ENCODE measurements around the gene CNTNAP2. TPM values are rescaled to one million over a fixed set of nuclear protein-coding genes. Genes with fewer than 3 reads are reported as not detected.

Gene CNTNAP2
- total RNA-seq, 1 experiment from 2014 or later = 64.5 TPM

GRCh38 chr7:146741911-146742310 is 625.3 kb downstream of the CNTNAP2 start:
- Mint-ChIP-seq H3K4me3 (no peak overlapping the region), H3K27ac (no peak overlapping the region), H3K36me3 (ENCODE audit: insufficient read depth in 1 of 3, low read depth in 3 of 3) (peaks cover 0 to 1% (median 0%) of the 10 kb centered on the region in 3 experiments; a peak in 1 of 7 replicates), H3K4me1 (peaks cover 4 to 5% of the 10 kb centered on the region in 2 experiments; a peak in 2 of 4 replicates), H3K9me3 (peaks cover 0 to 4% of the 10 kb centered on the region in 2 experiments; a peak in 3 of 5 replicates), H3K27me3 (ENCODE audit: low read depth) (no peaks in the 10 kb centered on the region)
- Histone ChIP-seq H3T11ph (ENCODE audit: low read length) (no peak overlapping the region), H3K4me2 (ENCODE audit: insufficient read depth, insufficient read length, low read length) (no peak overlapping the region), H2BK20ac (ENCODE audit: low read depth, low read length, poor library complexity, severe bottlenecking) (no peak overlapping the region), H3K4ac (ENCODE audit: low read depth, low read length) (no peak overlapping the region), H3K9ac (ENCODE audit: extremely low read depth, insufficient read length, low read length) (no peak overlapping the region), H4K20me1 (ENCODE audit: control insufficient read depth, insufficient read depth, insufficient read length) (no peaks in the 10 kb centered on the region), H3K56ac (ENCODE audit: insufficient read length, low read depth, low read length) (no peak overlapping the region), H2BK15ac (ENCODE audit: low read depth, low read length) (no peak overlapping the region), H3K79me2 (ENCODE audit: insufficient read depth, low read length) (no peaks in the 10 kb centered on the region), H3K18ac (ENCODE audit: insufficient read length, low read depth, low read length) (no peak overlapping the region), H3K27me3 (ENCODE audit: insufficient read depth, low read length) (no peaks in the 10 kb centered on the region), H2BK12ac (ENCODE audit: insufficient read length, low read depth, low read length) (no peak overlapping the region), H2AK5ac (ENCODE audit: insufficient read length, low read length) (no peak overlapping the region), H2BK5ac (ENCODE audit: insufficient read length, low read length) (no peak overlapping the region), H4K8ac (replicated peaks; ENCODE audit: insufficient read length, low read depth, low read length) (no peak overlapping the region), H3K23ac (ENCODE audit: insufficient read length, low read depth, low read length) (no peak overlapping the region), H2BK120ac (ENCODE audit: low read depth, low read length, poor library complexity, severe bottlenecking) (no peak overlapping the region), H4K5ac (ENCODE audit: insufficient read length, low read depth, low read length) (no peak overlapping the region), H3K79me1 (ENCODE audit: insufficient read depth, low read depth, low read length, poor library complexity, severe bottlenecking) (no peaks in the 10 kb centered on the region), H4K91ac (ENCODE audit: insufficient read length, low read depth, low read length) (no peak overlapping the region), H3K9me3 (ENCODE audit: control insufficient read depth, low read depth, low read length) (no peaks in the 10 kb centered on the region), H3K4me1 (ENCODE audit: insufficient read depth, low read length) (no peaks in the 10 kb centered on the region), H3K23me2 (ENCODE audit: insufficient read length, low read depth, low read length, poor library complexity, severe bottlenecking) (no peaks in the 10 kb centered on the region), H3K14ac (ENCODE audit: insufficient read depth, low read length) (no peak overlapping the region), H3K27ac (ENCODE audit: insufficient read length, low read depth, low read length) (no peak overlapping the region), H2AFZ (ENCODE audit: low read length) (no peak overlapping the region)
- no peak for DNase-seq
- TF ChIP-seq, protein P1, sequence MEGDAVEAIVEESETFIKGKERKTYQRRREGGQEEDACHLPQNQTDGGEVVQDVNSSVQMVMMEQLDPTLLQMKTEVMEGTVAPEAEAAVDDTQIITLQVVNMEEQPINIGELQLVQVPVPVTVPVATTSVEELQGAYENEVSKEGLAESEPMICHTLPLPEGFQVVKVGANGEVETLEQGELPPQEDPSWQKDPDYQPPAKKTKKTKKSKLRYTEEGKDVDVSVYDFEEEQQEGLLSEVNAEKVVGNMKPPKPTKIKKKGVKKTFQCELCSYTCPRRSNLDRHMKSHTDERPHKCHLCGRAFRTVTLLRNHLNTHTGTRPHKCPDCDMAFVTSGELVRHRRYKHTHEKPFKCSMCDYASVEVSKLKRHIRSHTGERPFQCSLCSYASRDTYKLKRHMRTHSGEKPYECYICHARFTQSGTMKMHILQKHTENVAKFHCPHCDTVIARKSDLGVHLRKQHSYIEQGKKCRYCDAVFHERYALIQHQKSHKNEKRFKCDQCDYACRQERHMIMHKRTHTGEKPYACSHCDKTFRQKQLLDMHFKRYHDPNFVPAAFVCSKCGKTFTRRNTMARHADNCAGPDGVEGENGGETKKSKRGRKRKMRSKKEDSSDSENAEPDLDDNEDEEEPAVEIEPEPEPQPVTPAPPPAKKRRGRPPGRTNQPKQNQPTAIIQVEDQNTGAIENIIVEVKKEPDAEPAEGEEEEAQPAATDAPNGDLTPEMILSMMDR (conservative IDR thresholded peaks at IDR 0.05) = no peak
